ENCODE results near the gene RANBP10.

The RANBP10 gene

GRCh38 chr16:67673712-67674580 lies 132.4 kb downstream of the RANBP10 start:
- no peak for DNase-seq

Measured in KG1 (cell line).